Retina (tissue), 1 donor: Measurements from ENCODE around the gene FTCD.
"Not testable (repeated sequence)": the region's sequence is repeated elsewhere in the genome, so short reads cannot be mapped to it uniquely, and the experiment has no call there.

Experiments used
- DNase-seq: peaks from one replicate; pipeline ENCODE4 v3.0.0-alpha.2; 2016

FTCD gene

GRCh38 chr21:46171585-46171984, 16.2 kb upstream of the FTCD start:
- no peak for DNase-seq

- DNase-seq = not testable (repeated sequence)
These were observed 15.2 kb upstream of the FTCD start for GRCh38 chr21:46170436-46171193.

DNA sequence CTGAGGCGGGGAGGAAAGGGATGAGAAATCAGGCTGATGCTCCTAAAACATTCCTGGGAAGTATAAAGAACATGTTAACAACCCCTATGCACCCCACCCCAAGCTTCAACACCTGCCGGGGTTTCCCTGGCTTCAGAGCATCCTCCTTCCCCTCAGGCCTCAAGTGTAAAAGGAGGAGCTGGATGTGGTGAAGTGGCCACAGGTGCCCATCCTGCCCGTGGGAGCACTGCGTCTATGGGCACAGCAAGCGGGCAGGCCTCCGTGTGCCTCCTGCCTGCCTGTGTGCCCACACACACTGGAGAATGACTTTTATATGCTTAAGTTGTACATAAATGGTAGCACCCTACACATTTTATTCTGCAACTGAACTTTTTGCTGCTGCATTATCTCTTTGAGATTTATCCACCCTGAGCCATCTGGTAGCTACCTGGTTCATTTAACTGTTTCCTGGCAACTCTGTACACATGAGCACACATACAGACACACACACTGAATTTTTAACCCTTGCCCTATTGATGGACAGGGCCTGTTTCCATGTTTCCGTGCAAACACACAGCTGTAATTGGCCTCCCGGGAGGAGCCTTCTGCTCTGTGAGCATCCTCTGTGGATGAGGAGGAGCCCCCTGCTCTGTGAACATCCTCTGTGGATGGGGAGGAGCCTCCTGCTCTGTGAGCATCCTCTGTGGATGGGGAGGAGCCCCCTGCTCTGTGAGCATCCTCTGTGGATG, 13.4 kb upstream of the FTCD start:
- DNase-seq = peak; percentile 49

DNA sequence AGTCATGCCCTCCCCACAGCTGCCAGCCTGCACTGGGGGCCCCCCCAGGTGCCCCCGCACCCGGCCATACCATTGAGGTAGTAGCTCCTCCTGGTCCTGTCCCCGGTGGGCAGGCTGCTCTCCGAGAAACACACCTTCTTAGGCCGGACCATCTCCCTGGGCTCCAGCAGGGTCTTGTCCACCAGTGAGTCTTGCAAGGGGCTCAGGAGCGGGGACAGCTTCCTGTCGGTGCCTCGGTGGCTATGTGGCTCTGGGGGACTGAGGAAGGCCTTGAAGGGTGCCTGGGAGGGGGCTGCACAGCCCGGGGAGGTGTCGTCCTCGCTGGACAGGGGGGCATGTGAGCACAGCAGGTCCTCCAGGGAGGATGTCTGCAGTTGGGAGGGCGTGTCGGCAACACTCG, 12.9 kb upstream of the FTCD start:
- DNase-seq = no peak

- no peak for DNase-seq
These were observed 9.7 kb upstream of the FTCD start for GRCh38 chr21:46165098-46165497.

GRCh38 chr21:46163380-46163779, 8.0 kb upstream of the FTCD start:
- DNase-seq = no peak

DNA sequence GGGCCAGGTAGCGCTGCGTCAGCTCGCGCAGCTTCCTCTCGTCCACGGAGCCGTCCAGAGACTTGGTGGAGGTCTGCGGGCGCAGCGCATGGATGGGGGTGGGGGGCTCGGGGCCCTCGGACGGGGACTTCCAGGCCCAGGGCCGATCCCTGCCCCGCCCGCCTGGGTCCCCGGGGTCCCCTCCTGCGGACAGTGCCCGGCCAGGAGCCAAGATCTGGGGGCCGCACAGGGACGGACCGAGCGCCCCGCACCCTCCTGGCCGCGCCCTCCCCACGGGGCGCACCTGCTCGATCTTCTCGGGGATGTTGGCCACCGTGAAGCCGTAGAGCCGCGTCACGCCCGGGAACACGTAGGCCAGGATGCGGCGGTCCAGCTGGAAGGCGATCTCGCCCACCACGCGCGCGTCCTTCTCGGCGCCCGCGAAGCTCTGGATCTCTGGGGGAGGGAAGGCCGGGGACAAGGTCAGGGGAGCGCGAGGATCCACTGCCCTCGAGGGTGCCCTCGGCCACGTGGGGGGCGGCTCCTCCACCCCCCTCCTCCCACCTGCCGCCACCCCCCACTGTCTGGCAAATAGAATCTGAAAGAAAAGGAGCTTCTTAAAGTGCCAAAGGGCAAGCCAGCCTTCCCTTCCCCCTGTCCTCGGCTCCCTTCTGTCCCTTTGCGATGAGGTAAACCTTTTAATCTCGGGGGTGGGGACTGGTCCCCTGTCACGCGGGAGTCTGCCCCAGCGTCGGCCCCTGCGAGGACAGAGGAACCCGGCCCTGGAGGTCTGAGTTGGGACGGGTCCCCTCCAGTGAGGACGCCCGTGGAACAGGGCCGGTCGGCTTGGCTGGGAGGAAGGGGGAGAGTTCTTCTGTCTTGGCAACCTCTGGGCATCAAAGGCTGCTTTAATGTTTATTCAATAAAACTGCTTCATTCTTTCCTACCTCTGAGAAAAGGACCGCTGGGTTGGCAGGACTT, 6.5 kb upstream of the FTCD start:
- DNase-seq = no peak

- DNase-seq = no peak
These were observed 5.7 kb upstream of the FTCD start for GRCh38 chr21:46160907-46161632.

DNA sequence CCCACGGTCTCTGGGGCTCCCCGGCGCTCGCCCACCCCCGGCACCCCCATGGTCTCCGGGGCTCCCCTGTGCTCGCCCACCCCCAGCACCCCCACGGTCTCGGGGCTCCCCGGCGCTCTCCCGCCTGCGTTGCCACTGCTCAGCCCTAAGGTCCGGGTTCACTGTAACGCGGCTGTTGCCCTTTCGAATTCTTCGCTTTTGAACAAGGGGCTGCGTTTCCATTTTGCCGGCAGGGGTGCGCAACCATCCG, 5.2 kb upstream of the FTCD start:
- no peak for DNase-seq

DNA sequence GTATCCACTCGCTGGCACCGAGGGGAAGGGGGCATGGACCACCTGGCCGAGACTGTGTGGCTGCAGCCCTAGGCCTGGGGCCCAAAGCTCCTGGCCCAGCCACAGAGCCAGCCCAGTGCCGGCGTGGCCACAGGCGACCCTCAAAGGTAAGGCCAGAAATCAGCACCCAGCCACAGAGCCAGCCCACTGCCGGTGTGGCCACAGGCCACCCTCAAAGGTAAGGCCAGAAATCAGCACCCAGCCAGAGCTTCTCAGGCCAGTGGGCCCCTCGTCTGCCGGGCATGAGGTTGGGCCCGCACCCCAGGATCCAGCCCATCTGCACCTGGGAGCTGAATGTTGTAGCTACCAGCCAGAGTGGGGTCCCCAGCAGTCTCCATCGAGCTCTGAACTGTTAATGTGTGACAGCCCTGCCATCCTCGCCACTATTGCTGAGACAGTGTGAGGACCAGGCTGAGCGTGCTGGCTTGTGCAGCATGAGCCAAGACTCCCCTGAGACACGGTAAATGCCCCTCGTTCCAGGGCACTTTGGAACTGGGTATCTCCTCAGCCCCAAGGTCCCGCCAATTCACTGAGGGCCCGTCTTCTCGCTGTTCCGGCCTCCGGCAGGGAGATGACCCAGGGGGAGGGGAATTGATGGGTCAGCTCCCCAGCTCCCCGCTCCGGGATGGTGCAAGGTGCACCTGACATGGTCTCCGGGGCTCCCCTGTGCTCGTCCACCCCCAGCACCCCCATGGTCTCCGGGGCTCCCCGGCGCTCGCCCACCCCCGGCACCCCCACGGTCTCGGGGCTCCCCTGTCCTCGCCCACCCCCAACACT, 4.7 kb upstream of the FTCD start:
- no peak for DNase-seq

DNA sequence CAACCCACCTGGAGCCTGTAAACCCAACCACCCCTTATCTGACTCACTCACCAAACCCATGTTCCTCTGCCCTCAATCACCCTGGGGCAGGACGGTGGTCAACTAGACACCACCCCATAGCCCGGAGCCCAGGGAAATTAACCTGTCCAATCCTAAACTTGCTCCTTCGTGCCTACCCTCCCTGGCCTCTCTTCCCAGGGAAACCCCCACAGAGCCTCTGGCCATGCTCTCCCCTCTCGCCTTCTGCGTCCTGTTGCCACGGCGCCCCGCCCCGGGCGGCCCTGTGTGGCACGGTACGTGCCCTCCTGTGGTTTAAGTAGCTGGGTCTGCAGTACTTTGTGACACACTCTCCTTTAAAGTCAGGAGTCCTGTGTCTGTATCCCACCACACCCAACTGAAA, 4.0 kb upstream of the FTCD start:
- DNase-seq = no peak

- DNase-seq = no peak
These were observed 3.4 kb upstream of the FTCD start for GRCh38 chr21:46158666-46159300.

- no peak for DNase-seq
These were observed 2.6 kb upstream of the FTCD start for GRCh38 chr21:46157987-46158451.

DNA sequence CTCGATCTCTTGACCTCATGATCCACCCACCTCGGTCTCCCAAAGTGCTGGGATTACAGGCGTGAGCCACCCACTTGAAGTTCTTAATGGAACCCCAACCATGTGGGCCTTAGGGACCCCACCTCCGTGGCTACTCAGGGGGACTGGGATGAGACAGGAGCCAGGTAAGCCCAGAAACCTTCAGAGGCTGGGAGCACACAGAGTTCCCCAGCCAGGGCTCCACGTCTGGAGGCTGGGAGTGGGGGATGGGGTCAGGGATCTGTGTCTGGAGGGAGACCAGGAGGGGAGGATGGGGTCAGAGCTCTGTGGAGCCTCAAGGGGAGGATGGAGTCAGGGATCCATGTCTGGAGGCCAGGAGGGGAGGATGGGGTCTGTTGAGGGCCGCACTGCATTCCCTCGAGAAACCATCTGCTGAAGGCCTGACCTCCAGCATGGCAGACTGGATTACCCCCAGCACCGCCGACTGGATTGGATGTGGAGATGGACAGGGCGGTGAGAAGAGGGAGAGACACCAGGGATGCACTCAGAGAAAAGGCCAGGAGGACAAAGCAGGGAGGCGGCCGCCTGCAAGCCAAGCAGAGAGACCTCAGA, 2.1 kb upstream of the FTCD start:
- no peak for DNase-seq

DNA sequence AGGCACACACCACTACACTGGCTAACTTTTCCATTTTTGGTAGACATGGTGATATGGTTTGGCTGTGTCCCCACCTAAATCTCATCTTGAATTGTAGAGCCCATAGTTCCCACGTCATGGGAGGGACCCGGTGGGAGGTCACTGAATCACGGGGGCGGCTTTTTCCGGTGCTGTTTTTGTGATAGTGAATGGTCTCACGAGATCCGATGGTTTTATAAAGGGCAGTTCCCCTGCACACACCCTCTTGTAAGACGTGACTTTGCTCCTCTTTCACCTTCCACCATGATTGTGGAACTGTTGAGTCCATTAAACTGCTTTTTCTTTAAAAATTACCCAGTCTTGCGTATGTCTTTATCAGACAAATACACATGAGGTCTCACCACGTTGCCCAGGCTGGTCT, 1.3 kb upstream of the FTCD start:
- DNase-seq = no peak

DNA sequence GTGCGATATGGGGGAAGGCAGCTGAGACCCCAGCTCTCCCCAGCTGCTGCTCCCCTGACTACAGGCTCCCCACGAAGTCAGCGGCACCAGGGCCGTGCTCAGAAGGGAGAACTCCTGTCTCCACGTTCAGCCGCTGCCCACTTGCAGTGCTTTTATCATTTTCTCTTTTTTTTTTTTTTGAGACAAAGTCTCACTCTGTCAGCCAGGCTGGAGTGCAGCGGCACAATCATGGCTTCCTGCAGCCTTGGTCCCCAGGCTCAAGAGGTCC, 933 bp upstream of the FTCD start:
- DNase-seq = no peak

DNA sequence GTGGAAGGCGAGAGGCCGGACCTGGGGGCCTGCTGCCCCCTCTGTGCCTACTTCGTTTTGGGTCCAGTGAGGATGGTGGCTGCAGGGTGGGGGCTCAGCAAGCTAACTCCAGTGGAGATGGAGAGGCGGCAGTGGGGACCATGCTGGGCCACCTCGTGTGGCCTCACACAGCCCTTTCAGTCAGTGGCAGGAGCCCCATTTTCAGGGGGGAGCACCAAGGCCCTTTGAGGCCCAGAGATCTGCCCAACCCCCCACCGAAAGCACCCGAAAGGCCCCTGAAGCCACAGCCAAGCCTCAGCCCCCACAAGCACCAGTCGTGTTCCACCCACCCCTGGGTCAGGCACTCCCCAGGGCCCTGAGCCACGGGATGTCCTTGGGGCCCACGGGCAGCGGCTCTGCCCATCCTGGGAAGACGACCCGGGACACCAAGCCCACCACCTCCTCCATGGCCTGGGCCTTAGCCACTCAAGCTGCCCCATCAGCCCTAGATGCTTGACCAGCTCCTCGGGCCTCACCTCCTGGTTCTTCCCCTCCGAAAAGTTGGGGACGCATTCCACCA, 345 bp downstream of the FTCD start:
- no peak for DNase-seq

DNA sequence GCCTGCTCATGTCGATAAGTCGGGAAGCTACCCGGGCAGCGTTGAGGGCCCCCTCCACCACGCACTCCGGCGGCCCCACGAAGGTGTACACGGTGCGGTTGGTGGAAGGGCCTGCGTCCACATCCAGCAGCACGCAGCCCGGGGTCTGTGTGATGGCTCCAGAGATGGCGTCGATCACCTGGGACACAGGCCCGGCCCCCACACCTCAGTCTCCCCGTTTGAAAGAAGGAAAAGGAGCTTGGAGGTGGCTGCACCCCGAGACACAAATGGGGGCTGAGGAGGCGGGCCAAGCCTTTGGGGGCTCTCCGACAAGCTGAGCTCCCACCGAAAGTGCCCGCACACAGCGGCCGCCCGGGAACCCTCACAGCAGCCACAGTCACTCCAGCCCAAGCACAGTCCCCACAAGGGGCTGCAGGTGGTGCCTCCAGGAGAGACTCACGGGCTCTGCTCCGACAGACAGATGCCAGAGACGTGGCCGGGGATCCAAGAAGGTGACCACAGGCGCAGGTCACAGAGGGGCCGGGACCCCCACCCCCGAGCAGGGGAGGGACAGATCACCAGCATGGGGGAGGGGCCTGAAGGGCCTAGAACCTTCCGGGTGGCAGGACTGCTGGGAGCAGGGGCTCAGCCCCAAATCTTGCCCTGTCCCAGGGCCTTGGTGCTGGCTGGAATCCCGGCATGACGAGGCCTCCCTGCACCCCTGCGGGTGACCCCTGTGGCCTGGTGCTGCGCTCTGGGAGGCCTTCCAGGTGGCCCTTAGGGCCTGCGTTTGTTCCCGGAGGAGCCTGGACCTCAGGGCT, 1.0 kb downstream of the FTCD start:
- DNase-seq = no peak

GRCh38 chr21:46153247-46154154, 1.9 kb downstream of the FTCD start:
- DNase-seq = peak; percentile 82
